Mesenteric fat pad (tissue), 1 donor: Measurements from ENCODE around the gene A4GALT. TPM values are rescaled to one million over a fixed set of nuclear protein-coding genes. Genes with fewer than 3 reads are reported as not detected.
A peak's percentile ranks its signal among the peaks of the same experiment; 100 is the strongest.

Source experiments
- DNase-seq: peaks from one replicate; pipeline ENCODE4 v3.0.0-alpha.2; 2020; ENCODE audit warnings: low spot score
- total RNA-seq: library from RNA; stranded (reverse); fragmentation: NEBNext Ultra II Directional; extraction: Animal tissue kit (Norgen Biotek cat#: 25700); gene quantifications from one replicate; pipeline ENCODE4 v1.2.1, GENCODE V29; 2021
- donor health status: DM: yes; HTN: yes; CAD: no.

A4GALT gene
- total RNA-seq, 1 donor from 2014 or later = 42.1 TPM

GRCh38 chr22:42651134-42651533, 69.5 kb downstream of the A4GALT start:
- DNase-seq = no peak

- peak; percentile 94 for DNase-seq
Observed at GRCh38 chr22:42649246-42650099, 71.2 kb downstream of the A4GALT start, which contains the start of gene CYB5R3. Gene CYB5R3, minus strand, starts transcription at chr22:42649392. Its CDS starts 77 bp downstream, at chr22:42649315.

- DNase-seq = no peak
Observed at GRCh38 chr22:42648368-42649245, 72.1 kb downstream of the A4GALT start.

- DNase-seq = no peak
Observed at GRCh38 chr22:42648017-42648367, 72.7 kb downstream of the A4GALT start.

GRCh38 chr22:42646569-42647525, 73.8 kb downstream of the A4GALT start:
- no peak for DNase-seq

GRCh38 chr22:42645938-42646568, 74.6 kb downstream of the A4GALT start:
- no peak for DNase-seq

- no peak for DNase-seq
Observed at GRCh38 chr22:42645341-42645937, 75.2 kb downstream of the A4GALT start.

- DNase-seq = no peak
Observed at GRCh38 chr22:42644422-42645340, 76.0 kb downstream of the A4GALT start.

- DNase-seq = no peak
Observed at GRCh38 chr22:42643634-42644421, 76.8 kb downstream of the A4GALT start.

- DNase-seq = no peak
Observed at GRCh38 chr22:42642806-42643633, 77.7 kb downstream of the A4GALT start.

Other genes with a start within 250 kb of the A4GALT start
- 44.8 TPM for gene RRP7A, start 201.1 kb downstream of the A4GALT start, total RNA-seq
- gene SERHL2, start 166.9 kb downstream of the A4GALT start, total RNA-seq = 1.00 TPM
- 38.2 TPM for gene POLDIP3, start 106.0 kb downstream of the A4GALT start, total RNA-seq
- gene ATP5MGL, start 80.3 kb downstream of the A4GALT start, total RNA-seq = 3.2 TPM
- 490 TPM for gene CYB5R3, start 71.5 kb downstream of the A4GALT start, total RNA-seq
- 57.3 TPM for gene ARFGAP3, start 136.4 kb upstream of the A4GALT start, total RNA-seq